Endothelial cell of umbilical vein (primary cell): ENCODE results near the gene CKS2. TPM values are rescaled to one million over a fixed set of nuclear protein-coding genes. Genes with fewer than 3 reads are reported as not detected.

Experiments used
- BruUV-seq: library from RNA; stranded (reverse); fragments of 400-500 nt; replicated peaks from 2 replicates; lab custom pipeline; 2021; lab: Mats Ljungman, UMichigan
- CTCF ChIA-PET: fragments of 300-600, 350-600 bp; sonication (Branson Sonifier 250); formaldehyde crosslinking; loops from one replicate; lab custom pipeline; 2021; ENCODE audit warnings: antibody characterized with exemption, inconsistent platforms; lab: Charles Lee
- POLR2A ChIA-PET: fragments of 300-600, 350-600 bp; sonication (Branson Sonifier 250); formaldehyde crosslinking; loops from one replicate; lab custom pipeline; 2021; ENCODE audit warnings: antibody characterized with exemption, inconsistent platforms; lab: Charles Lee
- DNase-seq: peaks from one replicate; pipeline ENCODE4 v3.0.0-alpha.2; 2011; ENCODE audit warnings: low read depth, low spot score
- FAIRE-seq: peaks from 2 replicates; lab custom pipeline; 2011; peaks lifted over from hg19 to GRCh38; lab: Jason Lieb, UNC
- H2AFZ ChIP-seq: 2 replicates; pipeline ENCODE4 v1.6.0; 2012; ENCODE audit warnings: low read depth, low read length, control low read depth, inconsistent platforms
- H3K27ac ChIP-seq: 2 replicates; pipeline ENCODE4 v1.5.1; 2011; ENCODE audit warnings: low read depth, mild to moderate bottlenecking, control low read depth, low read length, moderate library complexity; ENCODE audit not compliant: insufficient read depth
- H3K27me3 ChIP-seq, 2 experiments: 2 replicates each; pipeline versions ENCODE4 v1.6.0 to v1.6.1; 2011; ENCODE audit warnings: low read length in 2 of 2, mixed read lengths in 1 of 2; ENCODE audit not compliant: control insufficient read depth in 2 of 2, insufficient read depth in 2 of 2
- H3K36me3 ChIP-seq, 2 experiments: 2 replicates in 1 of 2; 3 replicates in 1 of 2; pipeline ENCODE4 v1.5.1; 2011; ENCODE audit warnings: low read length in 2 of 2, mild to moderate bottlenecking in 1 of 2, moderate library complexity in 1 of 2; ENCODE audit not compliant: control insufficient read depth in 2 of 2, insufficient read depth in 2 of 2; ENCODE audit errors: extremely low read depth in 1 of 2
- H3K4me1 ChIP-seq: 3 replicates; pipeline ENCODE4 v1.5.1; 2011; ENCODE audit warnings: mild to moderate bottlenecking, low read length; ENCODE audit not compliant: control insufficient read depth, insufficient read depth; ENCODE audit errors: extremely low read depth
- H3K4me2 ChIP-seq: 2 replicates; pipeline ENCODE4 v1.6.1; 2011; ENCODE audit warnings: low read length, control low read depth, mixed read lengths; ENCODE audit not compliant: insufficient read depth
- H3K4me3 ChIP-seq, 3 experiments: fragments of 200-600 bp in 1 of 3; sonication (generic), shearing (Covaris generic) in 1 of 3; replicated peaks in 1 of 3; 2 replicates each; pipeline ENCODE4 v1.5.1; 2011 to 2016; ENCODE audit warnings: control low read depth in 3 of 3, low read length in 3 of 3, mild to moderate bottlenecking in 2 of 3, inconsistent platforms in 1 of 3, low read depth in 1 of 3, moderate library complexity in 1 of 3; ENCODE audit not compliant: insufficient read depth in 1 of 3
- H3K79me2 ChIP-seq: 2 replicates; pipeline ENCODE4 v1.6.0; 2012; ENCODE audit warnings: low read length, inconsistent platforms; ENCODE audit not compliant: control insufficient read depth, insufficient read depth
- H3K9ac ChIP-seq: replicated peaks from 2 replicates; pipeline ENCODE3; 2011; ENCODE audit warnings: low read length, control low read depth; ENCODE audit not compliant: insufficient read depth; ENCODE audit errors: extremely low read depth
- H3K9me1 ChIP-seq: replicated peaks from 3 replicates; pipeline ENCODE4 v1.6.0; 2011; ENCODE audit warnings: mild to moderate bottlenecking, low read length; ENCODE audit not compliant: control insufficient read depth, insufficient read depth; ENCODE audit errors: extremely low read depth
- H3K9me3 ChIP-seq: replicated peaks from 2 replicates; pipeline ENCODE4 v1.5.1; 2012; ENCODE audit warnings: low read length, inconsistent platforms; ENCODE audit not compliant: control insufficient read depth, insufficient read depth
- H4K20me1 ChIP-seq: replicated peaks from 2 replicates; pipeline ENCODE3; 2011; ENCODE audit warnings: mild to moderate bottlenecking, low read length; ENCODE audit not compliant: control insufficient read depth, insufficient read depth; ENCODE audit errors: extremely low read depth
- CTCF ChIP-seq, 2 donors: IDR thresholded peaks; 1 replicate in 1 of 2; 2 replicates in 1 of 2; pipeline ENCODE4 v1.5.1; 2011; ENCODE audit warnings: low read length in 2 of 2, mild to moderate bottlenecking in 2 of 2, moderate library complexity in 2 of 2, control low read depth in 1 of 2, inconsistent platforms in 1 of 2, low read depth in 1 of 2; ENCODE audit not compliant: insufficient read depth in 1 of 2; ENCODE audit errors: extremely low read depth in 1 of 2
- EZH2 ChIP-seq: IDR thresholded peaks from 2 replicates; pipeline ENCODE4 v1.6.1; 2012; ENCODE audit warnings: borderline replicate concordance, low read depth, mild to moderate bottlenecking, moderate library complexity, low read length, inconsistent platforms; ENCODE audit not compliant: severe bottlenecking
- FOS ChIP-seq: IDR thresholded peaks from 2 replicates; pipeline ENCODE4 v1.6.1; 2011; ENCODE audit warnings: mild to moderate bottlenecking, low read length, moderate library complexity, borderline replicate concordance; ENCODE audit not compliant: insufficient read depth
- GATA2 ChIP-seq: IDR thresholded peaks from 2 replicates; pipeline ENCODE4 v1.7.0; 2011; ENCODE audit warnings: low read depth, mild to moderate bottlenecking, moderate library complexity, mixed read lengths, low read length; ENCODE audit not compliant: insufficient read length, insufficient read depth
- JUN ChIP-seq: IDR thresholded peaks from 2 replicates; pipeline ENCODE4 v1.6.1; 2011; ENCODE audit warnings: borderline replicate concordance, low read depth; ENCODE audit not compliant: insufficient read length, insufficient read depth
- MAX ChIP-seq: IDR thresholded peaks from 2 replicates; pipeline ENCODE4 v1.6.1; 2011; ENCODE audit not compliant: insufficient read depth, insufficient read length
- MYC ChIP-seq: IDR thresholded peaks from one replicate; pipeline ENCODE4 v1.6.1; 2011; ENCODE audit warnings: mild to moderate bottlenecking, low read depth, low read length
- POLR2A ChIP-seq: IDR thresholded peaks from 2 replicates; pipeline ENCODE4 v1.6.1; 2012; ENCODE audit warnings: low read depth, mild to moderate bottlenecking, control low read depth, low read length
- POLR2AphosphoS5 ChIP-seq: IDR thresholded peaks from 2 replicates; pipeline ENCODE4 v1.6.1; 2012; ENCODE audit warnings: low read depth, mild to moderate bottlenecking, control low read depth, low read length, moderate library complexity; ENCODE audit not compliant: insufficient read depth
- dilution Hi-C: fragments of 300-500 bp; cut with MboI; formaldehyde crosslinking; loops from one replicate; pipeline ENCODE4 v1.15.0; 2019; ENCODE audit warnings: low sequenced_read_pairs; ENCODE audit not compliant: extremely low pct_ligation_motif_present
- intact Hi-C: fragments of 100-400 bp; cut with micrococcal nuclease; formaldehyde crosslinking; loops from one replicate; pipeline ENCODE4 v1.10.0; 2022
- polyA plus RNA-seq, 4 experiments: library from polyadenylated mRNA; depleted of rRNA in 3 of 4; stranded (reverse) in 3 of 4; unstranded in 1 of 4; fragments of >200 nt; gene quantifications; 2 replicates each; pipeline versions ENCODE4 v1.2.1 to v1.2.3, GENCODE V29; 2011 to 2012; ENCODE audit warnings: missing spikeins in 1 of 4
- total RNA-seq: library from RNA; stranded (reverse); gene quantifications from 2 replicates; pipeline ENCODE4 v1.2.3, GENCODE V29; 2021

Gene CKS2
- total and polyA plus RNA-seq, 2 donors (not counting 3 experiments of a cell fraction or from before 2014, with no cell fraction given): 153 to 269 TPM

GRCh38 chr9:89347651-89348050 lies 36.7 kb downstream of the CKS2 start:
- H3K9ac ChIP-seq: no peak overlapping the region
- H3K36me3 ChIP-seq: peaks cover 23 to 44% of the 10 kb centered on the region in 2 experiments
- intact Hi-C loops (no loop called here), dilution Hi-C loops (no loop called here)
- POLR2A ChIA-PET: no interaction called here
- no peaks in the 10 kb centered on the region for H3K9me1 ChIP-seq
- no TSS peak for BruUV-seq
- no peaks in the 10 kb centered on the region for H4K20me1 ChIP-seq
- H2AFZ ChIP-seq: no peak overlapping the region
- H3K79me2 ChIP-seq: no peaks in the 10 kb centered on the region
- no peak overlapping the region for H3K27ac ChIP-seq
- H3K4me3 ChIP-seq: no peak overlapping the region
- FAIRE-seq (no peak), DNase-seq (no peak)
- H3K4me1 ChIP-seq: no peaks in the 10 kb centered on the region
- no peak overlapping the region for H3K4me2 ChIP-seq
- no peaks in the 10 kb centered on the region for H3K27me3 ChIP-seq
- TF ChIP-seq GATA2: no peak
- no peak for TF ChIP-seq MAX
- no peak for TF ChIP-seq FOS
- CTCF ChIA-PET: interaction anchor here (0.8 to 1.3 kb wide), 2 partner anchors 29 to 201 kb away, joined by 3 to 7 read pairs; partner anchors contain the start of gene SECISBP2
- H3K9me3 ChIP-seq: no peaks in the 10 kb centered on the region

- Histone ChIP-seq H3K9me3 (no peaks in the 10 kb centered on the region), H3K4me3 (no peak overlapping the region), H4K20me1 (no peaks in the 10 kb centered on the region), H3K27ac (no peak overlapping the region), H3K9me1 (no peaks in the 10 kb centered on the region), H3K79me2 (no peaks in the 10 kb centered on the region), H3K36me3 (peaks cover 23 to 53% of the 10 kb centered on the region in 2 experiments), H3K4me1 (no peaks in the 10 kb centered on the region), H3K27me3 (no peaks in the 10 kb centered on the region), H3K9ac (no peak overlapping the region), H2AFZ (no peak overlapping the region), H3K4me2 (no peak overlapping the region)
- dilution Hi-C loops: no loop called here
- DNase-seq: no peak
- intact Hi-C loops: no loop called here
- BruUV-seq: no TSS peak
- FAIRE-seq: no peak
- CTCF ChIA-PET: interaction anchor here (1.1 kb wide), 1 partner anchor 200 kb away, joined by 3 read pairs; no protein-coding TSS in a partner anchor
- POLR2A ChIA-PET: no interaction called here
- TF ChIP-seq CTCF (IDR thresholded peaks at IDR 0.05; ENCODE audit: extremely low read depth in 1 of 2, insufficient read depth in 1 of 2, low read depth in 1 of 2, low read length in 2 of 2) (no peak), EZH2 (no peak), POLR2AphosphoS5 (no peak), JUN (no peak), FOS (no peak), POLR2A (no peak), MYC (no peak), GATA2 (no peak), MAX (no peak)
Measured at GRCh38 chr9:89349607-89350006, 38.6 kb downstream of the CKS2 start.
